ENCODE measurements around the gene PCYT1A.

DNA sequence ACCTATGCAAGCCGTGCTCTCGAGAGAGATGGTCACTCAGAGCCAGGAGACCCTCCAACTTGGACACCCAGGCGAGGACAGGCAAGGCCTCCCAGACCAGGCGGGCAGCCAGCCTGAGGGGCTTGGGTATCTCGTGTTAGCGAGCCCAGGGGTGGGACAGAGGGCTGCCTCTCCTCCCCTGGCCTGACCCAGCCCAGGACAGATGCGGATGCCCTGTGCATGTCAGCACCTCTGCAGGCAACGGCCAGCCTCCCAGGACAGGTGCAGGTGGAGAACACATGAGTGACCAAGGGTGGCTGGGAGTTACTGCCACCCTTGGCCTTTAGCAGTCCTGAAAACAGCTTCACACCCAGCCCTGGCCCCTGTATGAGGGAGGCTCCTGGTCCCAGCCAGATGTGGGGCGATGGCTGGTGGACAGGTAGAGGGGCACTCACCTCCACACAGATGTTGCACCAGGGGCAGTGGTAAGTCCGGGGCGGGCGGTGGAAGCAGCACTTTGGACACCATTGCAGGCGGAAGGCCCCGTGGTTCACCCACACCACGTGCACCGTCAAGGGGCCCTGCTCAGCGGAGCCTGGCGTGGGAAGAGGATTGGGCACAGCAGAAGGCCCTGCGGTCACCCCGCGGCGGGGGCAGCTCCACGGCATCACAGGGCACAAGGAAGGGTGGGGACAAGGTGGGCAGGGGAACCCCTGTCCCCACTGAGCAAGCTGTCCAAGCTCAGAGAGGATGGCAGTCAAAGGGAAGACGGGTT lies 78.4 kb downstream of the PCYT1A start:
- TF ChIP-seq, protein P1, sequence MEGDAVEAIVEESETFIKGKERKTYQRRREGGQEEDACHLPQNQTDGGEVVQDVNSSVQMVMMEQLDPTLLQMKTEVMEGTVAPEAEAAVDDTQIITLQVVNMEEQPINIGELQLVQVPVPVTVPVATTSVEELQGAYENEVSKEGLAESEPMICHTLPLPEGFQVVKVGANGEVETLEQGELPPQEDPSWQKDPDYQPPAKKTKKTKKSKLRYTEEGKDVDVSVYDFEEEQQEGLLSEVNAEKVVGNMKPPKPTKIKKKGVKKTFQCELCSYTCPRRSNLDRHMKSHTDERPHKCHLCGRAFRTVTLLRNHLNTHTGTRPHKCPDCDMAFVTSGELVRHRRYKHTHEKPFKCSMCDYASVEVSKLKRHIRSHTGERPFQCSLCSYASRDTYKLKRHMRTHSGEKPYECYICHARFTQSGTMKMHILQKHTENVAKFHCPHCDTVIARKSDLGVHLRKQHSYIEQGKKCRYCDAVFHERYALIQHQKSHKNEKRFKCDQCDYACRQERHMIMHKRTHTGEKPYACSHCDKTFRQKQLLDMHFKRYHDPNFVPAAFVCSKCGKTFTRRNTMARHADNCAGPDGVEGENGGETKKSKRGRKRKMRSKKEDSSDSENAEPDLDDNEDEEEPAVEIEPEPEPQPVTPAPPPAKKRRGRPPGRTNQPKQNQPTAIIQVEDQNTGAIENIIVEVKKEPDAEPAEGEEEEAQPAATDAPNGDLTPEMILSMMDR (IDR thresholded peaks at IDR 0.05; ENCODE audit: borderline replicate concordance, extremely low read depth, low read length, poor library complexity, severe bottlenecking): no peak
- TF ChIP-seq EZH2 (IDR thresholded peaks at IDR 0.05; ENCODE audit: borderline replicate concordance, low read depth, low read length, severe bottlenecking): no peak

Data from DND-41 (cell line).